Panc1 (cell line): ENCODE measurements around the gene NFATC2. TPM values are rescaled to one million over a fixed set of nuclear protein-coding genes. Genes with fewer than 3 reads are reported as not detected.
A peak's percentile ranks its signal among the peaks of the same experiment; 100 is the strongest.

Source experiments
- ATAC-seq: fragments of 200-7000 bp; cut with Tn5 transposase; 2 replicates; pipeline ENCODE4 v1.9.1; 2020; ENCODE audit warnings: mild to moderate bottlenecking, moderate library complexity
- BruUV-seq: library from RNA; stranded (reverse); fragments of 400-500 nt; replicated peaks from 2 replicates; lab custom pipeline; 2021; lab: Mats Ljungman, UMichigan
- CTCF ChIA-PET: fragments of 300-600 bp; sonication (Branson Sonifier 250); formaldehyde crosslinking; loops from one replicate; lab custom pipeline; 2022; ENCODE audit warnings: antibody characterized with exemption; lab: Charles Lee
- POLR2A ChIA-PET: fragments of 300-600 bp; sonication (Branson Sonifier 250); formaldehyde crosslinking; loops from one replicate; lab custom pipeline; 2022; ENCODE audit warnings: antibody characterized with exemption; lab: Charles Lee
- DNase-seq: peaks from one replicate; pipeline ENCODE4 v3.0.0-alpha.2; 2010; ENCODE audit warnings: low read depth, low spot score
- H3K27ac ChIP-seq: 2 replicates; pipeline ENCODE4 v1.5.1; 2011; ENCODE audit warnings: mild to moderate bottlenecking, low read length, inconsistent platforms
- H3K27me3 ChIP-seq: fragments of 200-500 bp; sonication (Bioruptor generic); 2 replicates; pipeline ENCODE4 v1.6.0; 2014; ENCODE audit warnings: low read length, inconsistent platforms; ENCODE audit not compliant: control insufficient read depth, insufficient read depth
- H3K36me3 ChIP-seq: fragments of 200-500 bp; sonication (Bioruptor generic); 2 replicates; pipeline ENCODE4 v1.5.1; 2014; ENCODE audit warnings: inconsistent platforms, mild to moderate bottlenecking, low read length, moderate library complexity; ENCODE audit not compliant: control insufficient read depth, insufficient read depth
- H3K4me1 ChIP-seq: 2 replicates; pipeline ENCODE4 v1.5.1; 2011; ENCODE audit warnings: inconsistent platforms, mild to moderate bottlenecking, low read length, moderate library complexity; ENCODE audit not compliant: control insufficient read depth, insufficient read depth
- H3K4me3 ChIP-seq, 2 experiments: 2 replicates each; pipeline ENCODE4 v1.5.1; 2011 to 2012; ENCODE audit warnings: low read depth in 2 of 2, low read length in 2 of 2, mild to moderate bottlenecking in 2 of 2, inconsistent platforms in 1 of 2, moderate library complexity in 1 of 2
- H3K9me3 ChIP-seq: fragments of 200-500 bp; sonication (Bioruptor generic); 2 replicates; pipeline ENCODE4 v1.5.1; 2014; ENCODE audit warnings: low read depth, mild to moderate bottlenecking, inconsistent platforms, low read length, moderate library complexity; ENCODE audit not compliant: control insufficient read depth, insufficient read depth
- CTCF ChIP-seq: fragments of 450-650 bp; IDR thresholded peaks from 2 replicates; pipeline ENCODE4 v1.5.1; 2017; ENCODE audit warnings: mild to moderate bottlenecking
- POLR2AphosphoS5 ChIP-seq: IDR thresholded peaks from 2 replicates; pipeline ENCODE4 v1.6.1; 2012; ENCODE audit warnings: mild to moderate bottlenecking, low read depth, low read length, moderate library complexity
- REST ChIP-seq, 2 experiments: IDR thresholded peaks; 2 replicates each; pipeline ENCODE4 v1.6.1; 2011 to 2012; ENCODE audit warnings: low read depth in 2 of 2, control low read depth in 1 of 2, low read length in 1 of 2, mild to moderate bottlenecking in 1 of 2, moderate library complexity in 1 of 2; ENCODE audit not compliant: insufficient read depth in 1 of 2
- SIN3A ChIP-seq: IDR thresholded peaks from 2 replicates; pipeline ENCODE4 v1.6.1; 2012; ENCODE audit warnings: low read depth, mild to moderate bottlenecking, low read length, moderate library complexity, borderline replicate concordance; ENCODE audit not compliant: insufficient read depth
- TCF7L2 ChIP-seq: IDR thresholded peaks from 2 replicates; pipeline ENCODE4 v1.6.1; 2011; ENCODE audit warnings: mild to moderate bottlenecking, low read depth, low read length, inconsistent platforms
- in situ Hi-C: cut with HindIII; loops from 2 replicates; pipeline ENCODE4 v1.10.0; 2016; ENCODE audit warnings: low sequenced_read_pairs, low pct_unique_long_range_greater_than_20kb
- intact Hi-C: fragments of 100-400 bp; cut with micrococcal nuclease; formaldehyde crosslinking; loops from one replicate; pipeline ENCODE4 v1.10.0; 2022; ENCODE audit not compliant: unreplicated experiment
- total RNA-seq: library from RNA; stranded (reverse); gene quantifications from one replicate; pipeline ENCODE4 v1.2.1, GENCODE V29; 2021; ENCODE audit not compliant: unreplicated experiment

Gene NFATC2
- total RNA-seq, 1 experiment from 2014 or later = 10.6 TPM

GRCh38 chr20:51368461-51369211, 173.9 kb downstream of the NFATC2 start:
- BruUV-seq = no TSS peak
- ChIA-PET CTCF (no interaction called here), POLR2A (no interaction called here)
- in situ Hi-C loops = no loop called here
- H3K4me1 ChIP-seq = no peaks in the 10 kb centered on the region
- no peaks in the 10 kb centered on the region for H3K36me3 ChIP-seq
- no peak overlapping the region for H3K4me3 ChIP-seq
- H3K27me3 ChIP-seq = no peaks in the 10 kb centered on the region
- TF ChIP-seq SIN3A (no peak), POLR2AphosphoS5 (no peak), TCF7L2 (no peak), CTCF (no peak), REST (IDR thresholded peaks at IDR 0.05; ENCODE audit: insufficient read depth in 1 of 2, low read depth in 2 of 2, low read length in 1 of 2) (no peak)
- intact Hi-C loops = no loop called here
- no peak for DNase-seq
- ATAC-seq = no peak
- H3K9me3 ChIP-seq = peaks cover 4% of the 10 kb centered on the region; the same call in 1 of the 2 replicates
- H3K27ac ChIP-seq = no peak overlapping the region

GRCh38 chr20:51366155-51366886, 176.2 kb downstream of the NFATC2 start:
- peaks cover 8% of the 10 kb centered on the region; the same call in 1 of the 2 replicates for H3K9me3 ChIP-seq
- H3K4me1 ChIP-seq = no peaks in the 10 kb centered on the region
- no peaks in the 10 kb centered on the region for H3K27me3 ChIP-seq
- BruUV-seq = no TSS peak
- intact Hi-C loops (no loop called here), in situ Hi-C loops (no loop called here)
- H3K27ac ChIP-seq = no peak overlapping the region
- H3K36me3 ChIP-seq = no peaks in the 10 kb centered on the region
- peak; percentile 57 for ATAC-seq
- no peak overlapping the region for H3K4me3 ChIP-seq
- DNase-seq = no peak
- POLR2A ChIA-PET = interaction anchor here (0.7 kb wide), 1 partner anchor 686 kb away, joined by 4 read pairs; no protein-coding TSS in a partner anchor
- CTCF ChIA-PET = no interaction called here
- TF ChIP-seq REST (IDR thresholded peaks at IDR 0.05; ENCODE audit: insufficient read depth in 1 of 2, low read depth in 2 of 2, low read length in 1 of 2) (no peak), TCF7L2 (no peak), POLR2AphosphoS5 (no peak), CTCF (no peak), SIN3A (no peak)
